SK-N-SH treated with all-trans-retinoic acid at 6 μM for 48 hours (cell line): ENCODE measurements around the gene TMEM127.

Source experiments
- ATAC-seq: fragments of 200-7000 bp; cut with Tn5 transposase; 3 replicates; pipeline ENCODE4 v1.9.1; 2020; ENCODE audit warnings: mild to moderate bottlenecking, moderate library complexity
- ARNTL ChIP-seq: fragments of 450-650 bp; formaldehyde crosslinking; IDR thresholded peaks from 2 replicates; pipeline ENCODE4 v1.5.0; 2020; ENCODE audit warnings: low read depth, mild to moderate bottlenecking, moderate library complexity, borderline replicate concordance
- CSDC2 ChIP-seq: fragments of 250-450 bp; sonication (Bioruptor Pico); IDR thresholded peaks from 2 replicates; pipeline ENCODE4 v1.5.0; 2020; ENCODE audit warnings: mild to moderate bottlenecking, moderate library complexity
- ESRRG ChIP-seq: fragments of 250-450 bp; sonication (Bioruptor Pico); IDR thresholded peaks from 2 replicates; pipeline ENCODE4 v1.6.1; 2021; ENCODE audit warnings: mild to moderate bottlenecking
- GLIS3 ChIP-seq: fragments of 250-450 bp; sonication (Bioruptor Pico); IDR thresholded peaks from 2 replicates; pipeline ENCODE4 v1.5.0; 2020; ENCODE audit warnings: mild to moderate bottlenecking, moderate library complexity
- ISL1 ChIP-seq: fragments of 250-450 bp; sonication (Bioruptor Pico); IDR thresholded peaks from 2 replicates; pipeline ENCODE4 v2.1.2; 2022; ENCODE audit warnings: mild to moderate bottlenecking, moderate library complexity
- OSR1 ChIP-seq: fragments of 250-450 bp; sonication (Bioruptor Pico); IDR thresholded peaks from 2 replicates; pipeline ENCODE4 v1.8.0; 2022; ENCODE audit warnings: moderate library complexity, mild to moderate bottlenecking, inconsistent platforms
- RARB ChIP-seq: fragments of 250-450 bp; sonication (Bioruptor Pico); IDR thresholded peaks from 2 replicates; pipeline ENCODE4 v1.8.0; 2021; ENCODE audit warnings: mild to moderate bottlenecking, moderate library complexity
- SNAI2 ChIP-seq: fragments of 250-450 bp; sonication (Bioruptor Pico); IDR thresholded peaks from 2 replicates; pipeline ENCODE4 v1.5.0; 2020; ENCODE audit warnings: mild to moderate bottlenecking, moderate library complexity
- TCF4 ChIP-seq: fragments of 250-450 bp; sonication (Bioruptor Pico); IDR thresholded peaks from 2 replicates; pipeline ENCODE4 v1.8.0; 2021; ENCODE audit warnings: mild to moderate bottlenecking, moderate library complexity, borderline replicate concordance
- TOX ChIP-seq: fragments of 250-450 bp; sonication (Bioruptor Pico); IDR thresholded peaks from 2 replicates; pipeline ENCODE4 v1.8.0; 2021; ENCODE audit warnings: mild to moderate bottlenecking, moderate library complexity, borderline replicate concordance
- ZC3H10 ChIP-seq: fragments of 250-450 bp; sonication (Bioruptor Pico); IDR thresholded peaks from 2 replicates; pipeline ENCODE4 v1.5.1; 2021; ENCODE audit warnings: mild to moderate bottlenecking, moderate library complexity
- ZFP3 ChIP-seq: fragments of 250-450 bp; sonication (Bioruptor Pico); IDR thresholded peaks from 2 replicates; pipeline ENCODE4 v1.5.0; 2020; ENCODE audit warnings: mild to moderate bottlenecking, moderate library complexity
- ZFP30 ChIP-seq: fragments of 450-650 bp; formaldehyde crosslinking; IDR thresholded peaks from 2 replicates; pipeline ENCODE4 v1.5.0; 2022; ENCODE audit warnings: mild to moderate bottlenecking, moderate library complexity
- ZNF565 ChIP-seq: fragments of 450-650 bp; formaldehyde crosslinking; conservative IDR thresholded peaks from 2 replicates; pipeline ENCODE4 v1.5.0; 2020; ENCODE audit warnings: low read depth, mild to moderate bottlenecking, moderate library complexity
- ZNF70 ChIP-seq: fragments of 450-650 bp; formaldehyde crosslinking; IDR thresholded peaks from 2 replicates; pipeline ENCODE4 v1.5.0; 2020; ENCODE audit warnings: mild to moderate bottlenecking, moderate library complexity
- ZNF8 ChIP-seq: fragments of 450-650 bp; formaldehyde crosslinking; IDR thresholded peaks from 2 replicates; pipeline ENCODE4 v1.5.0; 2020; ENCODE audit warnings: mild to moderate bottlenecking, moderate library complexity
- TF ChIP-seq, protein P1 (sequence below): fragments of 250-450 bp; sonication (Bioruptor Pico); IDR thresholded peaks from 2 replicates; pipeline ENCODE4 v1.5.1; 2020; ENCODE audit warnings: low read depth, mild to moderate bottlenecking, moderate library complexity
- TF ChIP-seq, protein P2 (sequence below): fragments of 250-450 bp; sonication (Bioruptor Pico); IDR thresholded peaks from 2 replicates; pipeline ENCODE4 v1.5.1; 2021; ENCODE audit warnings: mild to moderate bottlenecking, moderate library complexity
- TF ChIP-seq, protein P3 (sequence below): fragments of 250-450 bp; sonication (Bioruptor Pico); IDR thresholded peaks from 2 replicates; pipeline ENCODE4 v1.8.0; 2021; ENCODE audit warnings: low read depth, mild to moderate bottlenecking, moderate library complexity, borderline replicate concordance
- TF ChIP-seq, protein P4 (sequence below): fragments of 250-450 bp; sonication (Bioruptor Pico); IDR thresholded peaks from 2 replicates; pipeline ENCODE4 v1.5.0; 2020; ENCODE audit warnings: mild to moderate bottlenecking, moderate library complexity
- TF ChIP-seq, protein P5 (sequence below): fragments of 250-450 bp; sonication (Bioruptor Pico); IDR thresholded peaks from 2 replicates; pipeline ENCODE4 v1.8.0; 2020; ENCODE audit warnings: mild to moderate bottlenecking, moderate library complexity, borderline replicate concordance

The TMEM127 gene

DNA sequence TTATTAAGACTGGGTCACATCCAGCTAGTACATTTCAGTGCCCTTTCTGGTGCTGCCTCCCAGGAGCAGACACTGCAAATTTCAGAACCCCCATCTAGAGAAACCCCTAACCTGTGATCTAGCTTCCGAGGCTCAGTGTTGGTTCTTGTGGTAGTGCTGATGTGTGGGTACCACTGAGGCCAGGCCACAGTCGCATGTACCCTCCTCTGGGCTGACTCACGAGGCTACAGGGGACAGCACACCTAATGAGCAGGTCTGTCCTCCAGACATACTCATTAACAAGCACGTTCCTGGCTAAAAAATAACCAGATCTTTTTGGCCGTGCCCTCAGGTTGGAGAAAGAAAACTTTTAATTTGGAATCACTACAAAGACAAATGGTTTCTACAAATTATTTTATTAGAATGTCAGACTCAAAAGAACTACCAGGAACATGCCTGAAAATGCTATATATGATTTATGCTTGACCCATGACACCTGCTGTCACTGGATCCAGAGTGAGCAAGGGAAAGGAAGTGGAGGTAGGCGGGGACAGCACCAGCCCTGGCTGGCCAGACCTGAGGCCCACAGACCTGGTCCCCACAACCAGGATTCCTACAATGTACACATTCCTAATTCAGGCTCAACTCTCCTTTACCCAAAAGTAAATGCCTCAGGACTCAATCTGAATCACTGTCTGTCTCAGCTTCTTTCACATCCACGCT is 8.7 kb upstream of the TMEM127 start:
- ATAC-seq: peak; percentile 15
- no peak for TF ChIP-seq ZFP3 (CRISPR knock-in tag)
- TF ChIP-seq GLIS3 (CRISPR knock-in tag): no peak
- TF ChIP-seq, protein P1, sequence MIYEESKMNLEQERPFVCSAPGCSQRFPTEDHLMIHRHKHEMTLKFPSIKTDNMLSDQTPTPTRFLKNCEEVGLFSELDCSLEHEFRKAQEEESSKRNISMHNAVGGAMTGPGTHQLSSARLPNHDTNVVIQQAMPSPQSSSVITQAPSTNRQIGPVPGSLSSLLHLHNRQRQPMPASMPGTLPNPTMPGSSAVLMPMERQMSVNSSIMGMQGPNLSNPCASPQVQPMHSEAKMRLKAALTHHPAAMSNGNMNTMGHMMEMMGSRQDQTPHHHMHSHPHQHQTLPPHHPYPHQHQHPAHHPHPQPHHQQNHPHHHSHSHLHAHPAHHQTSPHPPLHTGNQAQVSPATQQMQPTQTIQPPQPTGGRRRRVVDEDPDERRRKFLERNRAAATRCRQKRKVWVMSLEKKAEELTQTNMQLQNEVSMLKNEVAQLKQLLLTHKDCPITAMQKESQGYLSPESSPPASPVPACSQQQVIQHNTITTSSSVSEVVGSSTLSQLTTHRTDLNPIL (CRISPR knock-in tag): no peak
- TF ChIP-seq OSR1 (CRISPR knock-in tag): no peak
- TF ChIP-seq, protein P2, sequence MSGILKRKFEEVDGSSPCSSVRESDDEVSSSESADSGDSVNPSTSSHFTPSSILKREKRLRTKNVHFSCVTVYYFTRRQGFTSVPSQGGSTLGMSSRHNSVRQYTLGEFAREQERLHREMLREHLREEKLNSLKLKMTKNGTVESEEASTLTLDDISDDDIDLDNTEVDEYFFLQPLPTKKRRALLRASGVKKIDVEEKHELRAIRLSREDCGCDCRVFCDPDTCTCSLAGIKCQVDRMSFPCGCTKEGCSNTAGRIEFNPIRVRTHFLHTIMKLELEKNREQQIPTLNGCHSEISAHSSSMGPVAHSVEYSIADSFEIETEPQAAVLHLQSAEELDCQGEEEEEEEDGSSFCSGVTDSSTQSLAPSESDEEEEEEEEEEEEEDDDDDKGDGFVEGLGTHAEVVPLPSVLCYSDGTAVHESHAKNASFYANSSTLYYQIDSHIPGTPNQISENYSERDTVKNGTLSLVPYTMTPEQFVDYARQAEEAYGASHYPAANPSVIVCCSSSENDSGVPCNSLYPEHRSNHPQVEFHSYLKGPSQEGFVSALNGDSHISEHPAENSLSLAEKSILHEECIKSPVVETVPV (CRISPR knock-in tag): no peak
- no peak for TF ChIP-seq ARNTL (CRISPR knock-in tag)
- TF ChIP-seq ZNF8 (CRISPR knock-in tag): no peak
- TF ChIP-seq CSDC2 (CRISPR knock-in tag): no peak
- no peak for TF ChIP-seq ZC3H10 (CRISPR knock-in tag)
- TF ChIP-seq, protein P3, sequence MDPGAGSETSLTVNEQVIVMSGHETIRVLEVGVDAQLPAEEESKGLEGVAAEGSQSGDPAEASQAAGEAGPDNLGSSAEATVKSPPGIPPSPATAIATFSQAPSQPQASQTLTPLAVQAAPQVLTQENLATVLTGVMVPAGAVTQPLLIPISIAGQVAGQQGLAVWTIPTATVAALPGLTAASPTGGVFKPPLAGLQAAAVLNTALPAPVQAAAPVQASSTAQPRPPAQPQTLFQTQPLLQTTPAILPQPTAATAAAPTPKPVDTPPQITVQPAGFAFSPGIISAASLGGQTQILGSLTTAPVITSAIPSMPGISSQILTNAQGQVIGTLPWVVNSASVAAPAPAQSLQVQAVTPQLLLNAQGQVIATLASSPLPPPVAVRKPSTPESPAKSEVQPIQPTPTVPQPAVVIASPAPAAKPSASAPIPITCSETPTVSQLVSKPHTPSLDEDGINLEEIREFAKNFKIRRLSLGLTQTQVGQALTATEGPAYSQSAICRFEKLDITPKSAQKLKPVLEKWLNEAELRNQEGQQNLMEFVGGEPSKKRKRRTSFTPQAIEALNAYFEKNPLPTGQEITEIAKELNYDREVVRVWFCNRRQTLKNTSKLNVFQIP: no peak
- TF ChIP-seq, protein P4, sequence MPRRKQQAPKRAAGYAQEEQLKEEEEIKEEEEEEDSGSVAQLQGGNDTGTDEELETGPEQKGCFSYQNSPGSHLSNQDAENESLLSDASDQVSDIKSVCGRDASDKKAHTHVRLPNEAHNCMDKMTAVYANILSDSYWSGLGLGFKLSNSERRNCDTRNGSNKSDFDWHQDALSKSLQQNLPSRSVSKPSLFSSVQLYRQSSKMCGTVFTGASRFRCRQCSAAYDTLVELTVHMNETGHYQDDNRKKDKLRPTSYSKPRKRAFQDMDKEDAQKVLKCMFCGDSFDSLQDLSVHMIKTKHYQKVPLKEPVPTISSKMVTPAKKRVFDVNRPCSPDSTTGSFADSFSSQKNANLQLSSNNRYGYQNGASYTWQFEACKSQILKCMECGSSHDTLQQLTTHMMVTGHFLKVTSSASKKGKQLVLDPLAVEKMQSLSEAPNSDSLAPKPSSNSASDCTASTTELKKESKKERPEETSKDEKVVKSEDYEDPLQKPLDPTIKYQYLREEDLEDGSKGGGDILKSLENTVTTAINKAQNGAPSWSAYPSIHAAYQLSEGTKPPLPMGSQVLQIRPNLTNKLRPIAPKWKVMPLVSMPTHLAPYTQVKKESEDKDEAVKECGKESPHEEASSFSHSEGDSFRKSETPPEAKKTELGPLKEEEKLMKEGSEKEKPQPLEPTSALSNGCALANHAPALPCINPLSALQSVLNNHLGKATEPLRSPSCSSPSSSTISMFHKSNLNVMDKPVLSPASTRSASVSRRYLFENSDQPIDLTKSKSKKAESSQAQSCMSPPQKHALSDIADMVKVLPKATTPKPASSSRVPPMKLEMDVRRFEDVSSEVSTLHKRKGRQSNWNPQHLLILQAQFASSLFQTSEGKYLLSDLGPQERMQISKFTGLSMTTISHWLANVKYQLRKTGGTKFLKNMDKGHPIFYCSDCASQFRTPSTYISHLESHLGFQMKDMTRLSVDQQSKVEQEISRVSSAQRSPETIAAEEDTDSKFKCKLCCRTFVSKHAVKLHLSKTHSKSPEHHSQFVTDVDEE (CRISPR knock-in tag): no peak
- TF ChIP-seq ESRRG (CRISPR knock-in tag): no peak
- TF ChIP-seq ZNF70: no peak
- no peak for TF ChIP-seq ISL1 (CRISPR knock-in tag)
- TF ChIP-seq ZFP30: no peak
- no peak for TF ChIP-seq SNAI2
- TF ChIP-seq RARB (CRISPR knock-in tag): no peak
- no peak for TF ChIP-seq ZNF565

DNA sequence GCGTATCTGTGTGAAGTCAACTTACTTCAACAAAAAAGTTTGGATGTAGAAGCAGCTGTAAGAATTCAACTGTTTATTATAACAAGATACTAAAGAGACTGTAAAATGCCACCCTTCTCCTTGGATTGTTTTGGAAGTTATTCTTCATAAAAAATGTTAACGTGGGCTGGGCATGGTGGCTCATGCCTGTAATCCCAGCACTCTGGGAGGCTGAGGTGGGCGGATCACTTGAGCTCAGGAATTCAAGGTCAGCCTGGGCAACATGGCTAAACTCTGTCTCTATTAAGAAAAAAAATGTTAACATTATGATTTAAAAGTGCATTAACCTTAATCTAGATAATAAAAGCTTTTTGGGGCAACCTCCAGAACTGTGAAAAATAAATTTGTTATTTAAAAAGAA is 8.0 kb upstream of the TMEM127 start:
- ATAC-seq: peak; percentile 10; the same call in 1 of the 3 replicates
- TF ChIP-seq ZFP30: no peak
- TF ChIP-seq, protein P3: no peak
- no peak for TF ChIP-seq TOX
- TF ChIP-seq ZNF70: no peak
- no peak for TF ChIP-seq ZC3H10 (CRISPR knock-in tag)
- TF ChIP-seq ESRRG (CRISPR knock-in tag): no peak
- TF ChIP-seq RARB (CRISPR knock-in tag): no peak
- TF ChIP-seq, protein P4 (CRISPR knock-in tag): no peak
- no peak for TF ChIP-seq TCF4 (CRISPR knock-in tag)
- no peak for TF ChIP-seq OSR1 (CRISPR knock-in tag)
- no peak for TF ChIP-seq ZNF8 (CRISPR knock-in tag)
- TF ChIP-seq, protein P5, sequence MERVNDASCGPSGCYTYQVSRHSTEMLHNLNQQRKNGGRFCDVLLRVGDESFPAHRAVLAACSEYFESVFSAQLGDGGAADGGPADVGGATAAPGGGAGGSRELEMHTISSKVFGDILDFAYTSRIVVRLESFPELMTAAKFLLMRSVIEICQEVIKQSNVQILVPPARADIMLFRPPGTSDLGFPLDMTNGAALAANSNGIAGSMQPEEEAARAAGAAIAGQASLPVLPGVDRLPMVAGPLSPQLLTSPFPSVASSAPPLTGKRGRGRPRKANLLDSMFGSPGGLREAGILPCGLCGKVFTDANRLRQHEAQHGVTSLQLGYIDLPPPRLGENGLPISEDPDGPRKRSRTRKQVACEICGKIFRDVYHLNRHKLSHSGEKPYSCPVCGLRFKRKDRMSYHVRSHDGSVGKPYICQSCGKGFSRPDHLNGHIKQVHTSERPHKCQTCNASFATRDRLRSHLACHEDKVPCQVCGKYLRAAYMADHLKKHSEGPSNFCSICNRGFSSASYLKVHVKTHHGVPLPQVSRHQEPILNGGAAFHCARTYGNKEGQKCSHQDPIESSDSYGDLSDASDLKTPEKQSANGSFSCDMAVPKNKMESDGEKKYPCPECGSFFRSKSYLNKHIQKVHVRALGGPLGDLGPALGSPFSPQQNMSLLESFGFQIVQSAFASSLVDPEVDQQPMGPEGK (CRISPR knock-in tag): no peak
- TF ChIP-seq ZFP3 (CRISPR knock-in tag): no peak
- TF ChIP-seq, protein P2 (CRISPR knock-in tag): no peak
- no peak for TF ChIP-seq SNAI2
- no peak for TF ChIP-seq ARNTL (CRISPR knock-in tag)
- TF ChIP-seq, protein P1 (CRISPR knock-in tag): no peak
